ENCODE results near the gene ANKS1B. TPM values are rescaled to one million over a fixed set of nuclear protein-coding genes. Genes with fewer than 3 reads are reported as not detected.

ANKS1B gene
- total and polyA plus RNA-seq, 2 of the 4 experiments (the other 2 are of a cell fraction) = 0.17 to 0.18 TPM

- WGBS, 2 experiments (ENCODE audit: extremely low coverage in 2 of 2, insufficient read length in 1 of 2) = 70% methylated on average over 1 of the region's 2 CpGs; no CpG with 5 or more reads in 1 of the 2 experiments
- Histone ChIP-seq H2AK9ac (replicated peaks; ENCODE audit: low read depth, low read length, poor library complexity) (no peak overlapping the region), H3K18ac (ENCODE audit: low read depth, low read length) (no peak overlapping the region), H3K23ac (ENCODE audit: low read depth, low read length) (no peak overlapping the region), H4K91ac (ENCODE audit: insufficient read depth, low read depth, low read length) (no peak overlapping the region), H3K14ac (replicated peaks; ENCODE audit: low read depth, low read length) (no peak overlapping the region), H2BK15ac (ENCODE audit: low read depth, low read length) (no peak overlapping the region), H3K27me3 (ENCODE audit: control insufficient read depth, insufficient read depth, low read length) (no peaks in the 10 kb centered on the region), H3K9me3 (ENCODE audit: control insufficient read depth, insufficient read depth, low read length) (no peaks in the 10 kb centered on the region), H2BK5ac (ENCODE audit: low read depth, low read length, poor library complexity, severe bottlenecking) (no peak overlapping the region), H2BK120ac (ENCODE audit: low read depth, low read length) (no peak overlapping the region), H2BK20ac (ENCODE audit: low read depth, low read length) (no peak overlapping the region), H3K4me2 (ENCODE audit: low read depth, low read length) (no peak overlapping the region), H3K79me1 (ENCODE audit: low read depth in 1 of 2, low read length in 2 of 2) (no peaks in the 10 kb centered on the region), H3K4me3 (ENCODE audit: insufficient read depth, low read depth, low read length) (no peak overlapping the region), H2AFZ (replicated peaks; ENCODE audit: low read length, poor library complexity) (no peak overlapping the region), H3K56ac (ENCODE audit: extremely low read depth, insufficient read depth, low read length) (no peak overlapping the region), H4K20me1 (ENCODE audit: insufficient read depth, low read length) (no peaks in the 10 kb centered on the region), H2AK5ac (ENCODE audit: low read depth, low read length) (no peak overlapping the region), H3K4me1 (ENCODE audit: control insufficient read depth, insufficient read depth, low read length) (no peaks in the 10 kb centered on the region), H3K4ac (ENCODE audit: low read depth, low read length) (no peak overlapping the region), H3K36me3 (ENCODE audit: control insufficient read depth, insufficient read depth, low read length) (no peaks in the 10 kb centered on the region), H3K27ac (ENCODE audit: insufficient read depth, low read length) (no peak overlapping the region), H3K9me1 (ENCODE audit: insufficient read depth, low read length) (no peaks in the 10 kb centered on the region), H3K9ac (ENCODE audit: low read depth, low read length) (no peak overlapping the region), H4K5ac (ENCODE audit: low read depth, low read length) (no peak overlapping the region), H4K8ac (ENCODE audit: low read depth in 2 of 2, low read length in 2 of 2) (no peak overlapping the region)
- DNase-seq (no peak), ATAC-seq (ENCODE audit: low read depth) (no peak)
- dilution Hi-C loops (cut with HindIII; ENCODE audit: low sequenced_read_pairs, unreplicated experiment) = no loop called here
- BruUV-seq (replicated peaks) = no TSS peak
- intact Hi-C loops (cut with micrococcal nuclease) = no loop called here
- in situ Hi-C loops (cut with MboI; ENCODE audit: low sequenced_read_pairs) = no loop called here
- ChIA-PET CTCF (interaction anchor here (2.7 kb wide), 1 partner anchor 17 kb away, joined by 6 read pairs; no protein-coding TSS in a partner anchor), POLR2A (ENCODE audit: unreplicated experiment) (no interaction called here)
- TF ChIP-seq RFX5 (IDR thresholded peaks at IDR 0.05; ENCODE audit: low read depth, low read length) = no peak
- TF ChIP-seq MXI1 (IDR thresholded peaks at IDR 0.05; ENCODE audit: borderline replicate concordance, low read depth, low read length) = no peak
- TF ChIP-seq SMC3 (IDR thresholded peaks at IDR 0.05; ENCODE audit: low read depth, low read length) = no peak
- no peak for TF ChIP-seq ELK1 (IDR thresholded peaks at IDR 0.05; ENCODE audit: borderline replicate concordance, low read depth, low read length)
Observed at GRCh38 chr12:98821232-98821631, 1163.5 kb downstream of the ANKS1B start.

Data from IMR-90 (cell line).